Measurements from ENCODE around the gene TARBP2.

GRCh38 chr12:53506881-53507602, 6.0 kb downstream of the TARBP2 start, which contains the start of gene NPFF:
- TF ChIP-seq, protein P1, sequence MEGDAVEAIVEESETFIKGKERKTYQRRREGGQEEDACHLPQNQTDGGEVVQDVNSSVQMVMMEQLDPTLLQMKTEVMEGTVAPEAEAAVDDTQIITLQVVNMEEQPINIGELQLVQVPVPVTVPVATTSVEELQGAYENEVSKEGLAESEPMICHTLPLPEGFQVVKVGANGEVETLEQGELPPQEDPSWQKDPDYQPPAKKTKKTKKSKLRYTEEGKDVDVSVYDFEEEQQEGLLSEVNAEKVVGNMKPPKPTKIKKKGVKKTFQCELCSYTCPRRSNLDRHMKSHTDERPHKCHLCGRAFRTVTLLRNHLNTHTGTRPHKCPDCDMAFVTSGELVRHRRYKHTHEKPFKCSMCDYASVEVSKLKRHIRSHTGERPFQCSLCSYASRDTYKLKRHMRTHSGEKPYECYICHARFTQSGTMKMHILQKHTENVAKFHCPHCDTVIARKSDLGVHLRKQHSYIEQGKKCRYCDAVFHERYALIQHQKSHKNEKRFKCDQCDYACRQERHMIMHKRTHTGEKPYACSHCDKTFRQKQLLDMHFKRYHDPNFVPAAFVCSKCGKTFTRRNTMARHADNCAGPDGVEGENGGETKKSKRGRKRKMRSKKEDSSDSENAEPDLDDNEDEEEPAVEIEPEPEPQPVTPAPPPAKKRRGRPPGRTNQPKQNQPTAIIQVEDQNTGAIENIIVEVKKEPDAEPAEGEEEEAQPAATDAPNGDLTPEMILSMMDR (conservative IDR thresholded peaks at IDR 0.05): no peak
- TF ChIP-seq EZH2 (IDR thresholded peaks at IDR 0.05; ENCODE audit: low read depth): no peak

Data from PC-9 (cell line).